ENCODE data around the gene ABCC11.
"Not testable (repeated sequence)": the region's sequence is repeated elsewhere in the genome, so short reads cannot be mapped to it uniquely, and the experiment has no call there.

ABCC11 gene

DNA sequence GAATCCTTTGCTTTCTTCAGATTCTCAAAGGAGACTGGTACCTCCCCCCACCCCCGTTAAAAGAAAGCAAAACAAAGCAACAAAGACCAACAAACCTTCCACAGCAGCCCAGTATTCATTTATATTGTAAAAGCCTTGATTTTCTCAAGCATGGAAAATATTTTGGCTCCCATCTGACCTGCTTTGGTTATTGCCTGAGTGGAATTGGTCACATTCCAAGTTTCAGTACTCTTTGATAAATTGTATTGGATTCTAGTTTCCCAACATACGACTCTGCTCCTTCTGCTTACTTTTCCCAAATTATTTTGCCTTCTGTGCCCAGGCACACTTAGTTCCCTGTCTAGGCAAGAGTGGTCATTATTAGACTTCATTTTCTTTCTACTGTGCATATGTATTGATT is 1.3 kb downstream of the ABCC11 start:
- DNase-seq (ENCODE audit: low read depth) = no peak

DNA sequence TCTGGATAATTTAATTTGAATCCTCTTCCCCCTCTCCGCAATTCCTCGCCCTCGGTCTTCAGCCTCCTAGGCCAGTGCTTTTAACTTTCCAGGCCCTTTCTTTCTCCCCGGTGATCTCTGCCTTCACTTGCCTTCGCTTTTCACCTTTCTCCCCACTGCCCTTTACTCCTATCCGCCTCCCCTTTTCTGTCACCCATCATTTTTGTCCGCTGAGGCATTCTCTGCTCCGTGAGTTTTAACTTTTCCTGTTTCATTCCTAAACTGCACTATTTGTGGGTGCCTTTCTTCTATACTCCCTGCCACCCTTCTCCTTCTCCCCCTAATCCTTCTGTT is 2.5 kb downstream of the ABCC11 start:
- no peak for DNase-seq (ENCODE audit: low read depth)

DNA sequence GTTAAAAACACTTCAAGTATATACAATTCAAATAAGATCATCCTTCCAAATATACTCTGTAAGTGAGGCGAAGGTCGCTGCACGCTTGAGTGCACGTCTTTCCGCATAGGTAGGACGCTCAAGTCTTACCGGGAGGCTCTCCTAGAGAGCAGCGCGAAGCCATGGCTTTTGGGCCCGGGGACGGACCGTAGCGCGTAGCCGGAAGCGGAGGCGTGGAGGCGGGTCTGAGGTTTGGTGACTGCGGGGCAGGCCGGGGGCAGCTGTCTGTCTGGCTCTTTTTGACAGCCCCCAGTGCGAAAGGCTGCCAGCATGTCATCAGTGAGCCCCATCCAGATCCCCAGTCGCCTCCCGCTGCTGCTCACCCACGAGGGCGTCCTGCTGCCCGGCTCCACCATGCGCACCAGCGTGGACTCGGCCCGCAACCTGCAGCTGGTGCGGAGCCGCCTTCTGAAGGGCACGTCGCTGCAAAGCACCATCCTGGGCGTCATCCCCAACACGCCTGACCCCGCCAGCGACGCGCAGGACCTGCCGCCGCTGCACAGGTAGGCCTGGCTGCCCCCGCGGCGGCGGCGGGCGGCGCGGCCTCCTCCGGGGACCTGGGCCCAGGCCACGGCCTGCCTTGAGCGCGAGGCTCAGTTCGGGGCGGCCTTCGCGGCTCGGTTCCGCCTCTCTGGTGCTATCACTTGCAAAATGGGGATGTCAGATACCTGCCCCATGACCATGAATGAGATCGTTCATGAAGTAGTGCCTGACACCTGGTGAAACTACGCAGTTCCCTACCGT is 3.1 kb downstream of the ABCC11 start, which contains the start of gene LONP2:
Gene LONP2, plus strand, starts transcription at position 221 of the 783 bp plus-strand sequence. Its CDS starts 89 bp downstream, at position 310.
- DNase-seq (ENCODE audit: low read depth) = peak; percentile 88

DNA sequence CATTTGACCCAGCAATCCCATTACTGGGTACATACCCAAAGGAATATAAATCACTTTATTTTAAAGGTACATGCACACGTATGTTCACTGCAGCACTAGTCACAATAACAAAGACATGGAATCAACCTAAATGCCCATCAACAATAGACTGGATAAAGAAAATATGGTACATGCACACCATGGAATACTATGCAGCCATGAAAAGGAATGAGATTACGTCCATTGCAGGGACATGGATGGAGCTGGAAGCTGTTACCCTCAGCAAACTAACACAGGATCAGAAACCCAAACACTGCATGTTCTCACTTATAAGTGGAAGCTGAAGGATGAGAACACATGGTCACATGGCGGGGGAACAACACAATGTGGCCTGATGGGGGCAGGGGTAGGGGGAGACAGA is 7.2 kb downstream of the ABCC11 start:
- DNase-seq (ENCODE audit: low read depth) = not testable (repeated sequence)

DNA sequence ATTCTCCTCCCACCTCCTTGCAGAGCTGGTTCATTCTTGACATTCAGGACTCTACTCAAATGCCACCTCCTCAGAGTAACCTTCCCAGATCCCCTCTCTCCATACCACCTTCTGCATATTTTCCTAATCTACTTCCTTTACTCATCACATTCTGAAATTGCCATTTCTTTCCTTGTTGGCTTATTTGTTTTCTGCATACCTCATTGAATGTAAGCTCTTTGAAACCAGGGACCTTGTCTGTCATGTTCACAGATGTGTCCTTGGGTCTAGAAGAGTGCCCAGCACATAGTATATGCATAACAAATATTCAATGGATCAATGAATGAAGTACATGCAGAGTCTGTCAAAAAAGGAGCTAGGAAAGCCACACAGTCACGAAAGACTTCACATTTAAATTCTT is 11.1 kb downstream of the ABCC11 start:
- DNase-seq (ENCODE audit: low read depth) = no peak

DNA sequence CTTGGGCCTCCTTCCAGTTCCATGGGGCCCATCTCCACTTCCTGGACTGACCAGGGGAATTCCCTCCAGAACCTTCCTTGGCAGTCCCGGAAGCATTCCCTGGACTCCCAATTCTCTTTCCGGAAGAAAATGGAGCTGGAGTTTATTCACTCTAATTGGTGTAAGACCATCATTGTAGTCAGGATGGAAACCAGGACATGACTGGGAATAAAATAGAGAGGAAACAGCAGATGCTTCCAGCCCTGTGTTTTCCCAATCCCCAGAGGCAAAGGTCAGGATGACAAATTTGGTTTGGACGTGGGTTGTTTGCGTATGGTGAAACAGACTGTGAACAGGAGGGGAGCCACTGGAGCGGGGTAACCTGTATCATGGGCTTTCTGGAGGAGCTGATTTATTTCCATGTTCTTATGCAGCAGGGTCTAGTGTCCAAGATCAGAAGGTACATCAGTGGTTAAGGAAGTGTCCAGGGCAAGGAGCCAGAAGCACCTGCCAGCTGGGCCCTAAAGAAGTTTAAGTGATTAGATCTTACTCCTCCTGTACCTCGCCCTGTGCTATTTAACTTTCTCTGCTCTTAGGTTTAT is 11.7 kb downstream of the ABCC11 start:
- no peak for DNase-seq (ENCODE audit: low read depth)

DNA sequence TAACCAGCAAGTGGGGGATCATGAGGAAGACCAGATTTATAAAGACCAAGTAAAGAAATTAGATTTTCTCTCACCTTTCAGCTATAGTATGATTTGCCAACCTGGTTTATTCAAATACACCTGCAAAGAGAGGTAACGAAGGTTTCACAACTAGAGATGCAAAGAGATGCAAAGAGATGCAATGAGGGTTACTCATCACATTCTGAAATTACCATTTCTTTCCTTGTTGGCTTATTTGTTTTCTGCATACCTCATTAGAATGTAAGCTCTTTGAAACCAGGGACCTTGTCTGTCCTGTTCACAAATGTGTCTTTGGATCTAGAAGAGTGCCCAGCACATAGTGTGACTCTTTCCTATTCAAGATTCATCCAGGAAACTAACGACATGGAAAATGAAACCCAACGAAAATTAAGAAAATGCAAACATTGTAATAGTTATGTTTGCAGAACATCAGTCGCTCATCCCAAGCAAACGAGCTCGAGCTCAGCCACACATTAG is 12.2 kb downstream of the ABCC11 start:
- DNase-seq (ENCODE audit: low read depth) = no peak

DNA sequence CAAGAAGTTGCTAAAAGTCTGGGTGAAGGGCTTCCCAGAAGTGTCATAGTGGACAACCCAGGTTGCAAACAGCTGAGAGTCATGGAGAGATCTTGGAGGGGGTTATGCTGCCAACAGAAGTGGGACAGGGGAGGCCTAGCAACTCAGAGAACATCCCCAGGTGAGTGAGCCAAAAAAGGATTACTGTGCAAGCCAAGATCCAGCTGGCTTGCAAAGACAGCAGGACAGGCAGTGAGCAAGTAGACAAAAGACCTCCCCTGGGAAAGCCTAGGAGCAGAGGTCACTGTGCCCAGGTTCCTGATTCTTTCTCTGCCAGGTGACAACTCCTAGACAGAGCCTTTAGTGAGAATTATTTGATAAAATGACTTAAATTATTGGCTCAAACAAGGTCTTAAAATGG is 12.7 kb downstream of the ABCC11 start:
- no peak for DNase-seq (ENCODE audit: low read depth)

DNA sequence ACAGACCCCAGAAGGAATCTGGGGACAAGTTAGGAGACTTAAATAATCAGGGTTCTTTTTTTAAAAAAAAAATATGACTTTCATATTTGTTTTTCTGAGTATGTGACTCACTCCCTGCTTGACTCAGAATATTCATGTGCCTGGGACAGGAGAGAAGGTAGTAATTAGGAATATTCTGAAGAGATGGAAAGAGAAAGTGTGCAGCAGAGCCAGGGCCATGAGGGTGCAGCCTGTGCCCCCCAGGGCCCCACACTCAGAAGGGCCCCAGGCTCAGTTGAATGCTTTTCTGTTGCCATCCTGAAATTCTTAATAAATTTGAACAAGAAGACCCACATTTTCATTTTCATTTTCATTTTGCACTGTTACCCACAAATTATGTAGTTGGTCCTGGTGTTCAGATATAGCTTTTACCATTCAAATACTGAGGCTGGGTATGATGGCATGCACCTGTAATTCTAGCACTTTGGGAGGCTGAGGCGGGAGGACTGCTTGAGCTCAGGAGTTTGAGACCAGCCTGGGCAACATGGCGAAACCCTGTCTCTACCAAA is 14.8 kb downstream of the ABCC11 start:
- no peak for DNase-seq (ENCODE audit: low read depth)

DNA sequence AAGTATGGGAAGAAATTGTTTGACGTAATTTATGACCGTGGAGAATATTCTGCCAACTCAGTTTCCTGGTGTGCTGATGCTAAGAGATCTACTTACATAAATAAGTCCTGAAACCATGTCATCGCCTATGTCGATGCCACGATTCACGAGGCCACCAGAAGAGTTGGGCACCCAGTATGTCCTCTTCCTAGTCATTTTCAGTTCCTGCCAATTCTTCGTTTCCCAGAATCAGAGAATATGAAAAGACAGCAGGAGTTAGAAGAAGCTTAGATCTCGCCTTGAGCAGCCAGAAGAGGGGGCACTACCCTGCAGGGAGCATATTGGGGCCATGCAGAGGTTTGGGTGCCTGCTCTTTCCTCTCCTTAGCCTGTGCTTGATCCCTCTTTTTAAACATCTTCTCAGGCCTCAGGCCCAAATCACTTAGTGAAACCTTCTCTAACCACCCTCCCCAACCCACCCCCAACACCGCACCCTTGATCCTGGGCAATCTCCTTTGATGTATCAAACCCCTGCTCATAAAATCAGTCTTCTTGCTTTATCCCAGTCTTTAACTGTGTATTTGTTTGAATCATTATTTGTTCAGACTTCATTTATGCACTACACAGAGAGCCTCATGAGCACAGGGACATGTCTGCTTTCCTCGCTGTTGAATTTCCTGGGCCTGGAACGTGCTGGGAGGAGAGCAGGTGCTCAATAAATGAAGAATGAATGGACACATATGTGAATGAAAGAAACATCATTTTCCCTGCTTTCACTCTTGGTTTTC is 15.4 kb downstream of the ABCC11 start:
- DNase-seq (ENCODE audit: low read depth) = no peak

DNA sequence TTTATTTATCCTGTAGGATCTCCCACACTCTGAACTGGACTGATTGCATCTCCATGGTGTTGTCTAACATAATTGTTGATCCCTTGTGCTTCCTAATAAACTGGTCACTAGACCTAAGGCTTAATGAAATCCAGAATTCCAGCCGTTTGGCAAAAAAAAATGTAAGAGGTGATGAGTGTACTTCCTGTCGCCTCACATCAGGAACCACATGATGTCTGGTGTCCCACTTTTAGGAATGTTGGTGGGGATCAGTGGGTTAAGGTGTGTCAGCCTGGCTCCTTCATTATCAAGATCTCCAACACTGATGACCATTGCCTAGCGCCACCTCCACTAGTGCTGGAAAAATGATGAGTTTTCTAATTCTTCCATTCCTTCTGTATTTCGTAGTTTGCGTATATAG is 21.9 kb downstream of the ABCC11 start:
- no peak for DNase-seq (ENCODE audit: low read depth)

DNA sequence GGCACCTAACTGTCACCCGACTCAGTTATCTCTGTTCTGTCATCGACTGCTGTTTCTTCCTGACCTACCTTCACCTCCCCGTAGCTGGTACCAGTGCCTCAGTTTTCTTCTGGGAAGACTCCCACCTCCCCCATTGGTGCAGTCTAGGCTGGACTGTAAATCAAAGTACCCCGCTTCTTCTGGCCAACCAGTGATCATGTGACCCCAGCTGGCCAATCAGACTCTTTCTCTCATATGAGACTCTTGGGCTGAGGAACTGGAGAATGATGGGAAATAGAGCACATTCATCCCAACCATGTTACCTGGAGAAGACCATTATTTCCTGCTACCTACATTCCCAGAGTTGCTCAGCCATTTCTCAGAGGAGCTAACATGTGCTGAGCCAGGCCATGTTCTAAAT is 23.8 kb downstream of the ABCC11 start:
- DNase-seq (ENCODE audit: low read depth) = no peak

DNA sequence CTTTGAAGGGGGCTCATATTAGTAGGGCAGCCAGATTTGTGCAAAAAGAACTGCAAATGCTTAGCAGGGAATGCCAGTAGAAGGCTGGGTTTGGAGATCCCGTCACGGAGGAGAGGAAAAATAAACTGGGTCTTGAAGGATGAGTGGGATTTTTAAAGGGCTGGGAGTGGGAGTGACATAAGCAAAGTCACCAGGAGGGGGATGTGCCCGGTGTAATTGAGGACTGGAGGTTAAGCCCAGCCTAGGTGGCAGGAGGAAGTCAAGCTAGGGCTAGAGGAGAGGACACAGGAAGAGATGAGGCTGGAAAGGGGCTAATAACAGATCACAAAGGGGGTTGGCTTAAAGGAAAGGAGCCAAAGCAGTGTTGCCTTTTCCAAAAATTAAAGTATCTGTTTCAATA is 26.4 kb downstream of the ABCC11 start:
- no peak for DNase-seq (ENCODE audit: low read depth)

DNA sequence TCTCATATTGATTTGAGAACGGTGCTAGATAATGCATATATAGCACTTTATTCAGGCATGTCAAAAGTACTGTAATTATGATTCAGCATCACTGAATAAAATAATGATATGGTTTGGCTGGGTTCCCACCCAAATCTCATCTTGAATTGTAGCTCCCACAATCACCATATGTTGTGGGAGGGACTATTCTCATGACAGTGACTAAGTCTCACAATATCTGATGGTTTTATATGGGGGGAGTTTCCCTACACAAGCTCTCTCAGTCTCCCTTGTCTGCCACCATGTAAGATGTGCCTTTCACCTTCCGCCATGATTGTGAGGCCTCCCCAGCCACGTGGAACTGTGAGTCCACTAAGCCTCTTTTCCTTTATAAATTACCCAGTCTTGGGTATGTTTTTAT is 28.9 kb downstream of the ABCC11 start:
- no peak for DNase-seq (ENCODE audit: low read depth)

DNA sequence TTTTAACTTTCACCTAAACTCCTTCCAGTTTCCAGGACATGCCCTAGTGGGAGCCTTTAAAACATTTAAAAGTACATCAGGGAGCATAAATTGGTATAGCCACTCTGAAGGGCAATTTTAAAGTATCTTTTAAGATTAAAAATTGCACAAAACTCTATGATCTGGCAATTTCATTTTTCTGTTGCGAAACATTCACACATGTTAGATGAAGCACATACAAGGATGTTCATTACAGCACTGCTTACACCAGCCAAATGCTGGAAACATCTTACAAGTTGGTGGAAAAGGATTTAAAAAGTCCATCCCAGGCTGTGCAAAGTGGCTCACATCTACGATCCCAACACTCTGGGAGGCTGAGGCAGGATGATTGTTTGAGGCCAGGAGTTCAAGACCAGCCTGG is 29.6 kb downstream of the ABCC11 start:
- no peak for DNase-seq (ENCODE audit: low read depth)

DNA sequence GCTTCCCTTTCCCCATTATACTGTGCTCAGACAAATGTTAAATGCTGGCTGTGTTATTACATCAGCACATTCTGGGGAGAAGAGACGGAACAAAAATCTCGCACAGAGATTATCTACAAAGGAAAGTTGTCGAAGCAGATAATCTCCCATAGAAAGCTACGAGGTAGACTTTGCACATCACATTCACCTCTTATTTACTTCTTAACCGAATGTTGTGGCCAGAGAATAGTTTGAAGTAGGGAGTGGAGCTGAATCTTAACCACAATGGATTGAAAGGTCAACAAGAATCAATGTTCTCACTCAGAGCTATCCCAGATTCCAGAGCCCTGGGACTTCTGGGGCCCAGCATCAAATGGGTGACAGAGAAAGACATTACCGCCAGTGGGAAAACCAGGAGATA is 31.6 kb downstream of the ABCC11 start:
- DNase-seq (ENCODE audit: low read depth) = no peak

DNA sequence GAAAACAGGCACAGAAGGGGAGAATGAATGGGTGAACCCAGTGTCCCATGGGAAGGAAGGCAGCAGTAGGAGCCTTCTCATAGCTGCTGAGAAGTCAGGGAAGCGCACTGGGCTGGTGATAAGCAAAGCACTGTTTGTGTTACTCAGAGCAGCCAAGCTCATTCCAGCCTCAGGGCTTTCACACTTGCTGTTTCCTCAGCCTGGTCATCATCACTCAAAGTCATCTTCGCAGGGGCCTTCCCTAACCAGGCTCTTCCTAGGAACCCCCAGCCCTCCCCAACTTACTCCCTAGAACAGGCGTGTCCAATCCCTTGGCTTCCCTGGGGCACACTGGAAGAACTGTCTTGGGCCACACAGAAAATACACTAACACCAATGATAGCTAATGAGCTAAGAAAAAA is 35.3 kb downstream of the ABCC11 start:
- no peak for DNase-seq (ENCODE audit: low read depth)

DNA sequence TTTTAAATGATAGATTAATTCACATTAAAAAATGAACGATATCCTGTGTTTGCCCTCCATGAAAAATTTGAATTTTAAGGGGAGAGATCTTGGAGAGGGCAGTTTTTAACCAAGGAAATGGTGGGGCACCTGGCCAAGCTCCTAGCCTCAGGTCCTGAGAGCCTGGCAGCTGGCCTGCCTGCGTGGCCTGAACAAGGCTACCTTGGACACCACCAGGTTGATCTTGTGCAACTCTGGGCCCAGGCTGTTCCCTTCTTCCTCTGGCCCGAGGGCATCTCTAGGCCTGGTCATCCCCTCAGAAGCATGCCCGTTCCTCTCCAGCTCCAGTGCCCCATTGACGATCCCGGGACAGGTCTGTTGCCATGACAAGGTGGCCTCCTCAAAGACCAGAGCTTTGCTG is 36.6 kb downstream of the ABCC11 start:
- DNase-seq (ENCODE audit: low read depth) = no peak

DNA sequence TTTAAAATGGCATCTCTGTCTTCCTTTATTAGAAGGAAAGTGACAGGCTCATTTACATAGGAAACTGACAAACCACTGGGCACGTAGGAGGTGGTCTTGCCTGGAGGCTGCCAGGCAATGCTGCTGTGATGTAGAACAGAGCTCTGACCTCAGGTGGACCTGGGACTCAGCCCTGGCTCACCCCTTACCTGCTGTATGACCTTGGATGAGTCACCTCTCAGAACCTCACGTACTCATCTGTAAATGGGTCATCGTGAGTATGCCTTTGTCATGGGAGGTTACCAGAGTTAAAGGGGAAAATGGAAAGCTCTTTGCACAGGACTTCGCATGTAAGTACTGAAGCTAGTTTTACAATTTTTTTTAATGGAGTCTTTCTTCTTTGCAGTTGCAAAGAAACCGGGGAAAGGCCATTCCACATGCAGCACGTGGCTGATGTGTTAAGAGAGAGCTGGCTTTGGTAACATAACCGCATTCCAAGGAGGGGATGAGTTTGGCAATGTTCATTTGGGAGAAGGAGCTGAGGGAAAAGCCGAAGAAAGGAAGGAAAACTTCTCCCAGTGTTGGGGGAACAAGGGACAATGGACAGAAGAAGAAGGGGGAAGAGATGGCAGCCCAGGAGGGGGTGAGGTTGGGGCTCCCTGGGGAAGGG is 40.6 kb downstream of the ABCC11 start:
- DNase-seq (ENCODE audit: low read depth) = no peak

DNA sequence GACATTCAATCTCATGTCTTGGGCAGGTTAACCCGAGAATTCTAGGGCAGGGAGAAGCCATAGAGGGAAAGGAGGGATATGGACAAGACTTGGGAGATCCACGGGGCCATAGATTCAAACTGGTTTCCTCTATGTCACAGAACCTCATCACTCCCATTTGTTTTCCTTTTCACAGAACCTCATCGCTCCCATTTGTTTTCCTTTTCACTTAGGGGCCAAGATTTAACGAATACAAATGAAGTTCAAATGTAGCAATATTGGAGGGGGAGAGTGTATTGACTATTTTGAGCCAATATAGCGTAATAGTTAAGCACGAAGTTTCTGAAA is 42.6 kb downstream of the ABCC11 start:
- no peak for DNase-seq (ENCODE audit: low read depth)

DNA sequence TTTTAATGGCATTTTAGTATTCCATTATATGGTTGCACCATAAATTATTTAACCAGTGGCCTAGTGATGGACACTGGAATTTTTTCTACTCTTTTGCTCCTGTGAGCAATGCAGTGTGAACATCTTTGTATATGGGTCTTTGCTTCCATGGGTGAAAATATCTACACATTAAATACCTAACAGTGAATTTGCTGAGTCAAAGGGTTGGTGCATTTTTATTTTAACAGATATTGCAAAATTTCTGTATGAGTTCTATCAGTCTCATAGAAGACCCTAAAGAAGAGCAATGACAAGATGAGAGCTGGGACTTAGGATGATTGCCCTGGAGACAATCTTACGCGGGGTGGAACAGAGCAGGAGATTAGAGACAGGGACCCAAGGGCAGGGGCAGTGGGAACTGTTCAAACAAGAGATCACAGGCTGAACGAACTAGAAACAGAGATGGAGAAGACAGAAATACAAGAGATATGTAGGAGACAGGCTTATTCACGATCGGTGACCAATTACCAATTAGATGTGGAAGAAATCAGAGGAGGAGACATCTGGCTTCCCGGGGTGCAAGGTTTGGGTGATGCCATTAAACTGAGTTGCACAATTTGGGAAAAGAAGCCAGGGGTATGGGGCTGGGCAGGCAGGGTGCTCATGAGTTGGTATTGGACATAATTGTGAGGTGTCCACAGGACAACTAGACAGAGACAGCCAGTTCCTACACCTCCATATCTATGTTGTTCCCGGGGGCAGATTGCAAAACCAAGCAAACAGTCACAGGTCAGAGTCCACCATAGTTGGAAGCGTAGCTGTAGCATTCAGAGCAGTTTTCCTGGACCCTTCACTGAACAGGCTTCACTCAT is 43.1 kb downstream of the ABCC11 start:
- no peak for DNase-seq (ENCODE audit: low read depth)

All from activated gamma-delta T cell treated with anti-CD3 and anti-CD28 coated beads, Interleukin-2, amount 50 U/mL, for 16 hours (primary cell).